Vagina (tissue), 2 donors: ENCODE results near the gene IGDCC3.

Experiments used
- POLR2A ChIP-seq, 2 donors: fragments of 450-650 bp; IDR thresholded peaks; one replicate each; pipeline ENCODE4 v1.6.1; 2017; ENCODE audit warnings: antibody characterized with exemption in 2 of 2, mild to moderate bottlenecking in 2 of 2, moderate library complexity in 2 of 2
- POLR2AphosphoS5 ChIP-seq, 2 donors: sonication (generic); formaldehyde crosslinking; IDR thresholded peaks; one replicate each; pipeline ENCODE4 v1.9.0; 2017; ENCODE audit warnings: antibody characterized with exemption in 2 of 2, mild to moderate bottlenecking in 2 of 2, low read depth in 1 of 2; ENCODE audit not compliant: insufficient read depth in 1 of 2
- TF ChIP-seq, protein P1 (sequence below), 3 experiments: fragments of 450-650 bp in 2 of 3; fragments of 200-600 bp in 1 of 3; sonication (generic) in 1 of 3; IDR thresholded peaks; one replicate each; pipeline ENCODE4 v1.5.1; 2017 to 2019; ENCODE audit warnings: antibody characterized with exemption in 3 of 3, mild to moderate bottlenecking in 2 of 3, moderate library complexity in 2 of 3

DNA sequence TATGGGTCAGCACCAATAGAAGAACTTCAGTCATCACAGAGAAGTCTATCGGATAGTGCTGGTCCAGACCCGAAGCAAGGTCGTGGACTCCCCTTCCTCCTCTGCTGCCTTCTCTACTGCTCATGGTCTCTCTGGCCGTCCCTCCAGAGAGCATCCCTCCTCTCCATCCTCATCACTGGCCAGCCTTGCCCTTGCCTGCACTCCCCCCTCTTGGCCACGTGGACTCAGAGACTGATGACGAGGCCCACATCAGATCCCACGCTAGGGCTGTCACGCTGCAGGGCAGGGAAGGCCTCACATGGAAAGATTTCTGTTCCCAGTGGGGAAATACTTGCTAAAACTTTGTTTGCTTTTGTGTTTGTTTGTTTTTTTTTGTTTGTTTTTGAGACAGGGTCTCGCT is 35.3 kb downstream of the IGDCC3 start:
- TF ChIP-seq POLR2A (IDR thresholded peaks at IDR 0.05): no peak
- no peak for TF ChIP-seq POLR2AphosphoS5 (IDR thresholded peaks at IDR 0.05; ENCODE audit: insufficient read depth in 1 of 2, low read depth in 1 of 2)
- TF ChIP-seq, protein P1, sequence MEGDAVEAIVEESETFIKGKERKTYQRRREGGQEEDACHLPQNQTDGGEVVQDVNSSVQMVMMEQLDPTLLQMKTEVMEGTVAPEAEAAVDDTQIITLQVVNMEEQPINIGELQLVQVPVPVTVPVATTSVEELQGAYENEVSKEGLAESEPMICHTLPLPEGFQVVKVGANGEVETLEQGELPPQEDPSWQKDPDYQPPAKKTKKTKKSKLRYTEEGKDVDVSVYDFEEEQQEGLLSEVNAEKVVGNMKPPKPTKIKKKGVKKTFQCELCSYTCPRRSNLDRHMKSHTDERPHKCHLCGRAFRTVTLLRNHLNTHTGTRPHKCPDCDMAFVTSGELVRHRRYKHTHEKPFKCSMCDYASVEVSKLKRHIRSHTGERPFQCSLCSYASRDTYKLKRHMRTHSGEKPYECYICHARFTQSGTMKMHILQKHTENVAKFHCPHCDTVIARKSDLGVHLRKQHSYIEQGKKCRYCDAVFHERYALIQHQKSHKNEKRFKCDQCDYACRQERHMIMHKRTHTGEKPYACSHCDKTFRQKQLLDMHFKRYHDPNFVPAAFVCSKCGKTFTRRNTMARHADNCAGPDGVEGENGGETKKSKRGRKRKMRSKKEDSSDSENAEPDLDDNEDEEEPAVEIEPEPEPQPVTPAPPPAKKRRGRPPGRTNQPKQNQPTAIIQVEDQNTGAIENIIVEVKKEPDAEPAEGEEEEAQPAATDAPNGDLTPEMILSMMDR (IDR thresholded peaks at IDR 0.05): no peak
